K562 (cell line): ENCODE results near the gene AGGF1. TPM values are rescaled to one million over a fixed set of nuclear protein-coding genes. Genes with fewer than 3 reads are reported as not detected.

Experiments used
- ATAC-seq: fragments of 200-7000 bp; cut with Tn5 transposase; 3 replicates; pipeline ENCODE4 v1.9.1; 2020; ENCODE audit warnings: moderate library complexity
- BruUV-seq: library from RNA; stranded (reverse); fragments of 400-500 nt; replicated peaks from 2 replicates; lab custom pipeline; 2021; lab: Mats Ljungman, UMichigan
- CTCF ChIA-PET: fragments of 300-600 bp; formaldehyde crosslinking; extraction: SDS; loops from one replicate; lab custom pipeline; 2021; ENCODE audit warnings: low intra/inter-chr PET ratio; lab: Yijun Ruan, JAX
- POLR2A ChIA-PET: fragments of 300-600, 350-650 bp; sonication (Branson Sonifier 250); formaldehyde crosslinking; extraction: SDS; loops from one replicate; lab custom pipeline; 2021; ENCODE audit warnings: antibody characterized with exemption, inconsistent platforms; lab: Yijun Ruan, JAX
- DNase-seq, 4 experiments: peaks; one replicate each; pipeline versions ENCODE4 v3.0.0 to v3.0.0-alpha.2; 2011 to 2018; ENCODE audit warnings: low spot score in 3 of 4, mixed read lengths in 3 of 4; ENCODE audit errors: extremely low read depth in 1 of 4
- FAIRE-seq: peaks from 2 replicates; lab custom pipeline; 2011; peaks lifted over from hg19 to GRCh38; lab: Jason Lieb, UNC
- H2AFZ ChIP-seq: 2 replicates; pipeline ENCODE4 v1.6.0; 2011; ENCODE audit warnings: low read depth, low read length, control low read depth, inconsistent platforms
- H3K27ac ChIP-seq: fragments of 200-600 bp; 3 replicates; pipeline ENCODE4 v1.8.0; 2011; ENCODE audit warnings: low read depth, mild to moderate bottlenecking, control low read depth, inconsistent platforms, low read length, moderate library complexity, mixed read lengths; ENCODE audit errors: extremely low read depth
- H3K27me3 ChIP-seq, 2 experiments: fragments of 300-600 bp in 1 of 2; 2 replicates in 1 of 2; 3 replicates in 1 of 2; pipeline versions ENCODE4 v1.6.0 to v1.8.0; 2011; ENCODE audit warnings: inconsistent platforms in 2 of 2, low read length in 2 of 2, mild to moderate bottlenecking in 1 of 2, mixed read lengths in 1 of 2, moderate library complexity in 1 of 2; ENCODE audit not compliant: control insufficient read depth in 2 of 2, insufficient read depth in 2 of 2
- H3K36me3 ChIP-seq: fragments of 300-600 bp; 3 replicates; pipeline ENCODE4 v1.8.0; 2011; ENCODE audit warnings: mild to moderate bottlenecking, low read length, inconsistent platforms; ENCODE audit not compliant: control insufficient read depth, insufficient read depth
- H3K4me1 ChIP-seq, 2 experiments: fragments of 200-600 bp in 1 of 2; replicated peaks in 1 of 2; 2 replicates in 1 of 2; 3 replicates in 1 of 2; pipeline versions ENCODE4 v1.5.1 to v1.8.0; 2011; ENCODE audit warnings: inconsistent platforms in 2 of 2, low read length in 2 of 2, mild to moderate bottlenecking in 1 of 2, mixed read lengths in 1 of 2, moderate library complexity in 1 of 2; ENCODE audit not compliant: control insufficient read depth in 2 of 2, insufficient read depth in 2 of 2
- H3K4me2 ChIP-seq: 2 replicates; pipeline ENCODE4 v1.6.1; 2011; ENCODE audit warnings: low read length, control low read depth, inconsistent platforms, mixed read lengths; ENCODE audit not compliant: insufficient read depth
- H3K4me3 ChIP-seq: fragments of 200-600 bp; sonication (generic), shearing (Covaris generic); 2 replicates; pipeline ENCODE4 v1.5.1; 2016; ENCODE audit warnings: control low read depth, inconsistent platforms
- H3K79me2 ChIP-seq: fragments of 200-600 bp; 3 replicates; pipeline ENCODE4 v1.8.0; 2011; ENCODE audit warnings: low read length, inconsistent platforms; ENCODE audit not compliant: control insufficient read depth, insufficient read depth
- H3K9ac ChIP-seq, 2 experiments: 2 replicates each; pipeline versions ENCODE4 v1.6.0 to v1.6.1; 2011; ENCODE audit warnings: low read depth in 2 of 2, low read length in 2 of 2, control low read depth in 1 of 2, inconsistent platforms in 1 of 2, mild to moderate bottlenecking in 1 of 2, mixed read lengths in 1 of 2; ENCODE audit not compliant: insufficient read depth in 1 of 2
- H3K9me1 ChIP-seq: one replicate; pipeline ENCODE4 v1.6.0; 2011; ENCODE audit warnings: inconsistent platforms, mild to moderate bottlenecking, low read length, moderate library complexity; ENCODE audit not compliant: control insufficient read depth, insufficient read depth
- H3K9me3 ChIP-seq: replicated peaks from 2 replicates; pipeline ENCODE4 v1.5.1; 2011; ENCODE audit warnings: low read depth, low read length, inconsistent platforms; ENCODE audit not compliant: control insufficient read depth, insufficient read depth
- H4K20me1 ChIP-seq: replicated peaks from 2 replicates; pipeline ENCODE4 v1.6.1; 2011; ENCODE audit warnings: low read length, inconsistent platforms, mixed read lengths; ENCODE audit not compliant: control insufficient read depth, insufficient read depth
- CREBBP ChIP-seq: IDR thresholded peaks from one replicate; pipeline ENCODE4 v1.6.1; 2012; ENCODE audit warnings: low read depth, mild to moderate bottlenecking, control low read depth, inconsistent platforms, low read length
- ZNF407 ChIP-seq: fragments of 450-650 bp; IDR thresholded peaks from 2 replicates; pipeline ENCODE4 v1.6.1; 2016; ENCODE audit warnings: low read depth
- ZNF766 ChIP-seq: fragments of 200-800 bp; sonication (Bioruptor generic); conservative IDR thresholded peaks from 2 replicates; pipeline ENCODE4 v1.6.1; 2016; ENCODE audit warnings: missing genetic modification characterization, missing compliant biosample characterization
- WGBS: fragments of 100-300 bp; shearing (Covaris generic); methylation state at CpG from one replicate; pipeline ENCODE4 v1.1.6; 2016; ENCODE audit warnings: low coverage, mixed read lengths; ENCODE audit not compliant: insufficient coverage; ENCODE audit errors: missing lambda C conversion rate; 5-methylcytosine and 5-hydroxymethylcytosine counted together
- in situ Hi-C: fragments of 300-500 bp; cut with MboI; formaldehyde crosslinking; loops from 4 replicates; pipeline ENCODE4 v1.15.0; 2018; ENCODE audit warnings: inconsistent platforms, mixed read lengths
- intact Hi-C: fragments of 100-400 bp; cut with micrococcal nuclease; formaldehyde crosslinking; loops from 2 replicates; pipeline ENCODE4 v1.14.2; 2022
- polyA plus RNA-seq, 8 experiments: library from polyadenylated mRNA; depleted of rRNA in 4 of 8; stranded (reverse) in 5 of 8; unstranded in 3 of 8; fragments of >200 nt; fragmentation: Nextera tagmentation in 2 of 8; fragmentation: Illumina TruSeq in 1 of 8; extraction: Ambion mirVana in 2 of 8; extraction: Trizol in 1 of 8; gene quantifications; 2 replicates each; pipeline versions ENCODE4 v1.2.1 to v1.2.3, GENCODE V29; 2011 to 2014; ENCODE audit warnings: inconsistent platforms in 1 of 8, missing spikeins in 1 of 8
- total RNA-seq, 7 experiments: library from RNA; depleted of rRNA in 6 of 7; stranded (reverse); fragments of >200 nt in 6 of 7; fragmentation: Illumina TruSeq in 2 of 7; extraction: Trizol in 2 of 7; gene quantifications; 2 replicates each; pipeline versions ENCODE4 v1.2.1 to v1.2.3, GENCODE V29; 2011 to 2021; ENCODE audit warnings: low replicate concordance in 1 of 7

The AGGF1 gene
- total and polyA plus RNA-seq, 9 of the 15 experiments (the other 6 are each of a cell fraction or from before 2014, with no cell fraction given), result 5.2 to 20.4 (median 13.4) TPM

DNA sequence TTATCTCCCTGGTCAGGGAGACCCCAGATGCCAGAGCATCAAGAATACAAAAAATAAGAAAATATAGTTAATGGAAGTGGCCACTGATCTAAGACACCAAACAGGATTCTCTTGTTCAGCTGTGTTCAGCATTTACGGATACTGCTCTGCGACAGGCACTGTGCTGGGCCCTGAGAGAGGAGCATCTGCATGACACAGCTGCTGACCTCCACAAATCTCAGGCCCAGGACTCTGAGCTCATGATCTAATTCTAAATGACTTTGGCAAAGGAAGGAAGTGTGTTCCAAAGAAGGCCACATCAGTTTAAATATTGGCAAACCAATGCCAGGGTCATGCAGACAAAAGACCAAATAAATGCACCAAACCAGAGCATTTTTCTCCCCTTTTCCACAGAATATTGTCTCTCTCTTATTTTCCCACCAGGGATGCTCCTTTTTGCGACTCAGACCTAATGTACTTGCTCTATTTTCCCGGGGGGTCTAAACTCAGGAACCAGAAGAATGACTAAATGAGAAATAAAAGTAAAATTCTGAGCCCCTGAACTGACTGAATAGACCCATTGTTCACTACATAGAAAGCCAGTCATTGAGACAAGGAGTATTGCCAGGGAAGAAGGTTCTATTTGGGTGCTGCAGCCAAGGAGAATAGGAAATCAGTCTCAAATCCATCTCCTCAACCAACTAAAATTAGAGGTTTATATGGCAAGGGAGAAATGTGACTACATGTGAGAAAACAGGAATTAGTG is 1.4 kb upstream of the AGGF1 start:
- no peaks in the 10 kb centered on the region for H4K20me1 ChIP-seq
- H3K9me1 ChIP-seq, result no peaks in the 10 kb centered on the region
- no TSS peak for BruUV-seq
- peaks cover 19% of the 10 kb centered on the region for H3K9me3 ChIP-seq
- H2AFZ ChIP-seq, result peak overlapping the region; percentile 96; the same call in 1 of the 2 replicates
- H3K9ac ChIP-seq, result no peak overlapping the region
- H3K79me2 ChIP-seq, result peaks cover 17% of the 10 kb centered on the region
- ChIA-PET CTCF (no interaction called here), POLR2A (no interaction called here)
- no peak overlapping the region for H3K4me2 ChIP-seq
- in situ Hi-C loops, result no loop called here
- ATAC-seq, result no peak
- H3K36me3 ChIP-seq, result no peaks in the 10 kb centered on the region
- no peak for DNase-seq
- 60% methylated on average over 4 of the region's 4 CpGs for WGBS
- no peak overlapping the region for H3K27ac ChIP-seq
- H3K27me3 ChIP-seq, result no peaks in the 10 kb centered on the region
- no peak for FAIRE-seq
- H3K4me3 ChIP-seq, result no peak overlapping the region
- intact Hi-C loops, result no loop called here
- TF ChIP-seq ZNF407 (no peak), CREBBP (no peak), ZNF766 (CRISPR knock-in tag) (0 out of 2 replicates have a peak, but pooled peaks have one; percentile 50)
- H3K4me1 ChIP-seq, result peaks cover 4 to 14% of the 10 kb centered on the region in 2 experiments; a peak in 4 of 5 replicates
